NT2/D1 (cell line): ENCODE results near the gene BAG5.

ENCODE experiments used
- SUZ12 ChIP-seq: IDR thresholded peaks from 2 replicates; pipeline ENCODE4 v1.6.1; 2011; ENCODE audit not compliant: insufficient read length, insufficient read depth; ENCODE audit errors: extremely low read depth
- YY1 ChIP-seq: IDR thresholded peaks from 2 replicates; pipeline ENCODE4 v1.6.1; 2011; ENCODE audit not compliant: insufficient read length, insufficient read depth
- ZNF274 ChIP-seq: IDR thresholded peaks from 2 replicates; pipeline ENCODE4 v1.6.1; 2011; ENCODE audit warnings: mild to moderate bottlenecking, low read depth, low read length

- TF ChIP-seq ZNF274: no peak
- TF ChIP-seq YY1: no peak
- no peak for TF ChIP-seq SUZ12
Observed at GRCh38 chr14:103531421-103532215, 30.8 kb downstream of the BAG5 start.
